GM18861 (cell line): Measurements from ENCODE around the gene NDUFS7.
"Not testable (repeated sequence)": the region's sequence is repeated elsewhere in the genome, so short reads cannot be mapped to it uniquely, and the experiment has no call there.

Experiments
- ATAC-seq: cut with Tn5 transposase; IDR thresholded peaks from one replicate; pipeline ENCODE4 v1.9.1; 2021; ENCODE audit not compliant: unreplicated experiment

NDUFS7 gene

DNA sequence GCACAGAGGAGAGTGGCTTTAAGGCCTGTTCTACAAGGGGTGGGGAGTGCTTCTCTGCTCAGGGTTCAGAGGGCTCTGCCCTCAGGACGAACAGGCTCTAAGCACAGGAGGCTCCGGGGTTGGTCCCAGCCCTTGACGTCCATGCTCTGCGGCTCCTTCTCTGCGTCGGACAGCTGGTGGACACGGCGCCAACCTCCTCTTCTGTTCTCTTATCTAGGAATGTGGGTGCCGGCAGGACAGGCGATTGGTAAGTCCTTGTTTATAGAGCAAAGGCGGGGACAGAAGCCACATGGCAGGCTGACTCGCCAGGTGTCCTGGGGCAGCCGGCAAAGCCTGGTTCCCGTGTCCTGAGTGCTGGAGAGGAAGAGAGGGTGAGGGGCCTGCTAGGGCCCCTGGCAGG lies 46.0 kb downstream of the NDUFS7 start:
- ATAC-seq = no peak

DNA sequence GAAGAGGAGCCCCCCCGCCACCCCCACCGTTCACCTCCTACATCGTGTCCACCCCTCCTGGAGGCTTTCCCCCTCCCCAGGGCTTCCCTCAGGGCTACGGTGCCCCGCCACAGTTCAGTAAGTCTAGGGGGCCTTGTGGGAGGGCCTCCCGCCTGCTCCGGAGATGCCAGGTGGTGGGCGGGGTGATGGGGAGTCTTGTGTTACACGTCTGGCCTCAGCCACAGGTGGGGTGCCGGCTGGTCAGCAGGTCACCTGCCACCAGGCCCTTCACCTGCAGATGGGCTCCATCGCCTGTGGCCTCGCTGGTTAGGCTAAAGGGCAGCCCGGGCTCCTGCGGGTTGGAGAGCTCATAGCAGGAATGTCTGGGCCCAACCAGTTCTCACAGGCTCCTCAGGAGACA lies 46.5 kb downstream of the NDUFS7 start:
- no peak for ATAC-seq

DNA sequence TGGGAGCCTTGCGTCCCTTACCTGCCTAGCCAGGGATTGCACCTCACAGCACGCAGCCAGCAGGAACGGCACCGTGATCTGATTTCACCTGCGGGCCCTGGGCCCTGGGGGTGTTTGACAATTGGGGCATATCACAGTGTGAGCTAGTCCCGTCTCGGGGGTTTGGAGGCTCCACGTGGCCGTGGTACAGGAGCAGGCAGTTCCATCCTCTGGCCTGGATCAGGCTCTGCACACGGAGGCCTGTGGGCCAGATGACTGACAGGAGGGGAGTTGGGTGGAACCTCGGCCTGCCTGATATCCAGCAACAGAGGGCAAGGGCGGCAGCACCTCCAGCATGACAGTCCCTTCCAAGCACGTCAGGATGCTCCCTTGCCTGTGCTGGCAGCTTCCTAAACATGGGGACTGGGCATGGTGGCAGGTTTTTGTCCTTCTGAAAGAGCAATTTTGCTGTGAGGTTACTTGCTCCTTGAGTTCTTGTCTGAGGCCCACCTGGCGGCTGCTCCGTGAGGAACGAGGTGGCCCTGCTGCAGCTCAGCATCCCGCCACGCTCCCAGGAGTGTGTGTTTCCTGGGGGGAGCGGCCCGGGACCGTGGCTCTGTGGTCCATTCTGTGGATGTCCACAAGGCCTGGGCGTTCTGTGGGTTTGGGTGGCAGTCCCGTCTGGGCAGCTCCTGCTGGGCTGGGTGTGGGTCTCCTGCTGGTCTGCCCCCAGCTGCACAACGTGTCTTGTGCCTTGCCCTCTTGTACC lies 48.2 kb downstream of the NDUFS7 start:
- ATAC-seq = no peak

DNA sequence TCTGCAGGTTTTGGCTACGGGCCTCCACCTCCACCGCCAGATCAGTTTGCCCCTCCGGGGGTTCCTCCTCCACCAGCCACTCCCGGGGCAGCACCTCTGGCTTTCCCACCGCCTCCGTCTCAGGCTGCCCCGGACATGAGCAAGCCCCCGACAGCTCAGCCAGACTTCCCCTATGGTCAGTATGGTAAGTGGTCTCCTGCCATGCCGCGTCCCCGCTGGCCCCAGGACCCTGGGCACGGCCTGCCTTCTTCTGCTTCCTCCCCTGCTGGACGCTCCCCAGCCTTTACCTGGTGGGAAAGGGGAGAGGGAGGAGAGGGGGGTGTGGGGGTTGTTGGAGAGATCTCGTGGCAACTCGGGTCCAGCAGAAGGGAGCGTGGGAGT lies 48.8 kb downstream of the NDUFS7 start:
- no peak for ATAC-seq

DNA sequence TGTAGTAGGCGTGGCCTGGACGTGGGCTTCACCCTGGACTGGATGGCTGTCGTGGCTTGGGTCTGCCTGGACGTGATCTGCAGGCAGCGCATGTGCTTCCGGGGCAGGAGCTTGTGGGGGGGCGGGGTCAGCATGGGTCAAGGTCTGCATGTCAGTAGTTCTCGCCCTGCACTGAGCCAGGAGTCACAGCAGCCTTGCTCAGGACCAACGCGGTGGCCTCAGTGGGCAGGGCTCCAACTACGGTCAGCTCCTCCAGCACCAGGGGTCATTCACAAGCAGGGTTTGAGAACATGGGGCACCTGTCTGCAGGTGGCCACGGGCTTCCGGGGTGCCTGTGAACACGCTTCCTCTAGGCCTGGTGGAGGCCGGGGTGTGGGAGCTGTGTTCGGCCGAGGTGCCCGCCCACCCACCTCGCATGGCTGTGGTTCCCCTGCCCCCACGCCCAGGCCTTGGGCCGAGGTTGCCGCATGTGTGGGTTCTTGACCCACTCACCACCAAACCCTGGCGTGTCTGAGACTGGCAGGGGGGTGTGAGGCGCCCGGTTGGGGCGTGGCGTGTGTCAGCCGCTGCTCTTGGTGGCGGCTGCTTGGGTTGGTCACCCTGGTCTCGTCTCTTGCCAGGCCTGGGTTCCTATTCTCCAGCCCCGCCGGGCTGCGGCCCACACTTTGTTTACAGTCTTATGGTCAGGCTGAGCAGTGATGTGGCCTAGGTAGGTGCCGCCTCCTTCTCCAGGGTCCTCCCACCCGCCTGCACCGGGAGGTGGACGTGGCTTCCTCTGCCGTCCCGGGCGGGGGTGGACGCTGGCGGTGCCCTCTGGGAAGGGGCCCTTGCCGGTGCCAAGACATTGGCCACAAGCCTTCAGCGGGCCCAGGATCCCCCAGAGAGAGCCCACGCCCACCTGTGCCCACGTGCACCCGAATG lies 49.7 kb downstream of the NDUFS7 start:
- no peak for ATAC-seq

DNA sequence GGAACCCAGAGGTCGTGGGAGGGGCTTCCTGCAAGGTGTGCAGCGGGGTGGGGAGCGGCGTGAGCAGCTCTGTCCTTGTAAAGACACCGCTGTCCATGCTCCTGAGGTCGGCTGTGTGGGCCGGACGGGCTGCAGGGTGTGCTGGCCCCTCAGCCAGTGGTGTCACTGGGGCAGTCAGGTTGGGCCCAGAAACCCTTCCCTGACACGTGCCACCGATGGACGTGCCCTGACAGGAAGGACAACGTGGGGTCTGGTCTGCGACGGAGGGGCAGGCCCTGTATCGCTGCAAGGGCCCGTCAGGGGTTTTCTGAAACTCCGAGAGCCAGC lies 50.3 kb downstream of the NDUFS7 start:
- ATAC-seq = no peak

DNA sequence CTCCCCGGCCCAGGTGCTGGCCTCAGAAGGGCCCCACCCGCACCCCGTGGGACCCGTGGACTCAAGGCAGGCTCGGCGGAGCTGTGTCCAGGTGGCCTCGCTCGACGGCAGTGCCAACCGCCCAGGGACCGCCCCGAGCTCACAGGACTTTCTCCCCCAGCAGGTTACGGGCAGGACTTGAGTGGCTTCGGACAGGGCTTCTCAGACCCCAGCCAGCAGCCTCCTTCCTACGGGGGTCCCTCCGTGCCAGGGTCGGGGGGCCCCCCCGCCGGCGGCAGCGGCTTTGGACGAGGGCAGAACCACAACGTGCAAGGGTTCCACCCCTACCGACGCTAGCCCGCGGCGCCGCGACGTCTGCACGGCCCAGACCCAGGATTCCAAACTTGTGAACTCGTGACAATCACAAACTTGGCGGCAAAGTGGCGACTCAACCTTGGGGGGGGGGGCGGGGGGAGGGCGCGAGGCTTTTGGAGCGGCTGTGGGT lies 50.9 kb downstream of the NDUFS7 start:
- ATAC-seq = no peak

DNA sequence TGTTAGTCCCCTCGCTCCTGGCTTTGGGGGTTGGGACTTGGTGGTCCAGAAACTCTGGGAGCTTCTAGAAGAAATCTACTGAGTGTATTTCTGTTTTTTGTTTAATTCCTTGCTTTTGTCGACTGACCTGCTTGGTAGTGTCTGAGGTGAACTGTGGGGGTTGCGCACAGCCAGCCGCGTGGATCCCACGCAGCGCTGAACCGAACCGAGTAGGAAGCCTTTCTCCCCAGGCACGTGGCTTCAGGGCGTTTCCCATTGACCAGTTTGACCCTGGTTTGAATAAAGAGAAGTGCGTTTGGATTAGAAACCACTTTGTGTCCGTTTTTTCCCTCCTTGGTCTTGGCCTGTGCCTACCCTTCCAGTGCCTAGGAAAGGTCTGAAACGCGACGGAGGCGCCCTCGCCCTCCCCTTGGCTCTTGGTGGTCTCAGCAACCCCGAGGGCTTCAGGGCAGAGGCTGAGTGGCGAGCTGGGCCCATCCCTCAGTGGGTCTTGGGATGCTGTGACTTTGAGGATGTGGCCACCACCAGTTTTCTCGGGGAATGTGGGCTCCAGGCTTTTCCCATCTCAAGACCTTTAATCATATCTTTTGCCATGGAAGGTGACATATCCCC lies 51.8 kb downstream of the NDUFS7 start:
- no peak for ATAC-seq

DNA sequence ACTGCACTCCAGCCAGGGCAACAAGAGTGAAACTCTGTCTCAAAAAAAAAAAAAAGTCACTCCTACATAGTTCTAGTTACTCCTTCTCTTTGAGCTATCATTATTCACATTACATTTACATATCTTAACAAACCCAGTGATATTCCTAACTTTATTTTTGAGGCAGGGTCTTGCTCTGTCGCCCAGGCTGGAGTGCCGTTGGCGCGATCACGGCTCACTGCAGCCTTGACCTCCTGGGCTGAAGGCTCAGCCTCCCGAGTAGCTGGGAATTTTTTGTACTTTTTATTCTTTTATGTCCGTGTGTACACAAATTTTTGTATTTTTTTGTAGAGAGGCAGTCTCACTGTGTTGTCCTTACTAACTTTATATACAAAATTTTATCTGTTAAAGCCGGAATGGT lies 53.9 kb downstream of the NDUFS7 start:
- no peak for ATAC-seq

DNA sequence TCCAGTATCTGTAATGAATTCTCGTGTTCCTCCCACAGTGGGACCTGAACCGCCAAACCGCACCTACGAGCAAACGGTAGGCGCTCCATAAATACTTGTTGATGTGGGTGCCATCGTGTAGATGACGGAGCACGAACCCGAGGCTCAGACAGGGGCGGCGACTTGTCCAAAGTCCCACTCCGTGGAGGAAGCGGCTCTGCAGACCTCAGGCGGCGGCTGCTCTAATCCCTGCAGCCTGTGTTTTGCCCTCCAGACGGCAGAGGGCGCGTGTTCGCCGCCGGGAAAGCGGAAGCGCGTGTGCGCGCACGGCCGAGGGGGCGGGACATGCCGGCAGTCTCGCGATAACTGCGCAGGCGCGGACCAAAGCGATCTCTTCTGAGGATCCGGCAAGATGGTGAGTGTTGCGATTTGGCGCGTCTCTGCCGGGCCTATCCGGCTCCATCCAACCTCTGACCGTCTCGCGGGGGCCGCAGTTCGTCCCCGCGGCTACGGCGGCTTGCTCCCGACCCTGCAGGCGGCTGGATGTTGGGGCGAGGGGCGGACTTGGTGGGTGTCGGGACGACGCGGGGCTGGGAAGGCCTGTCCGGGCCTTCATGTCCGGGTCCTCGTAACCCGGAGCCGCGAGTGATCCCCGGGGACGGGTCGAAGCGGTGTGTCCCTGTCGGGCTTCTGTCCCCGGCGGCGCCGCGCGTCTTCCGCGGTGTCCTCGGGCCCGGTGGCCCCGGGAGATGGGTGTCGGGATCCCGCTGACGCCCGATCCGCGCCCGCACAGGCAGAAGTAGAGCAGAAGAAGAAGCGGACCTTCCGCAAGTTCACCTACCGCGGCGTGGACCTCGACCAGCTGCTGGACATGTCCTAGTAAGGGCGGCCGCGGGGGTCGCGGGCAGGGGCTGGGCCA lies 54.6 kb downstream of the NDUFS7 start, which contains the start of gene RPS15:
Gene RPS15, plus strand, starts transcription at position 362 of the 898 bp plus-strand sequence. Its CDS starts 30 bp downstream, at position 392.
- ATAC-seq = peak; percentile 63

DNA sequence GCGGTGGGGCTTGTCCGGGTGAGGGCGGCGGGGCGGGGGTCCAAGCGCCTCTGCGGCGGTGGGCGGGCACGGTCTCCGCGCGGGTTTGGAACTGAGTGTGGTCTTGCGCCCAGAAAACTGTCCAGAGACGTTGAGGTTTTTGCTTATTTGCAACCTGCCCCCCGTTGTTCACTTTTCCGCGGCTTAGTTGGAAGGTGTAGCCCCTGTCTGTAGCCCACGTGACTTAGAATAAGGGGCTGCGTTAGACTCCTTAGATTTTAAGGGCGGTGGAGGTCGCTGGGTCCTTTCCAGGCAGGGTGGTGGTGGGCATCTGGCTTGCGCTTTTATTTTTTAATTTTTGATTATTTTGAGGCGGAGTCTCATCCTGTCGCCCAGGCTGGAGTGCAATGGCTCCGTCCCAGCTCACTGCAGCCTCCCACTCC lies 55.2 kb downstream of the NDUFS7 start:
- no peak for ATAC-seq

DNA sequence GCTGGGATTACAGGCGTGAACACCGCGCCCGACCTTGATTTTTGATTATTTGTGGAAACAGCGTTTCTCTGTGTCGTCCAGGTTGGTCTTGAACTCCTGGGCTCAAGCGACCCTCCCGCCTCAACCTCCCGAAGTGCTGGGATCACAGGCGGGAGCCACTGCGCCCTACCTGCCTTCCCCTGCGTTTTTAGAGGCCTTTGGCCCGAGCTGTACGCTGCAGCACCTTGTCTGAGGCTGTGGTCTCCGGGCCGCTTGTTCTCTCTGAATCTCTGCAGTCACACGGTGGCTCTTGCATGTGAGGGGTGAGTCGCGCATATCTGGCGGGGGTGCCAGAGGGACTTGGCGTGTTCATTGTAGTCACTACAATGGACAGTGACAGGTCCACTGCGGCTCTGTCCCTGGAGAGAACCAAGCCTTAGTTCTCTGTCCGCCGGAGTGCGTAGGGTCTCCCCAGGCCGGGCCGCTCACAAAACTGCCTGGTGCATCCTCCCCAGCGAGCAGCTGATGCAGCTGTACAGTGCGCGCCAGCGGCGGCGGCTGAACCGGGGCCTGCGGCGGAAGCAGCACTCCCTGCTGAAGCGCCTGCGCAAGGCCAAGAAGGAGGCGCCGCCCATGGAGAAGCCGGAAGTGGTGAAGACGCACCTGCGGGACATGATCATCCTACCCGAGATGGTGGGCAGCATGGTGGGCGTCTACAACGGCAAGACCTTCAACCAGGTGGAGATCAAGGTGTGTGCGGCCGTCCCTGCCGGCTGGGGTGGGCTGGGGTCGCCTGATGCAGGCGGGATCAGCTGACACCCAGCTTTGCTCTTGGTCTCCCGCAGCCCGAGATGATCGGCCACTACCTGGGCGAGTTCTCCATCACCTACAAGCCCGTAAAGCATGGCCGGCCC lies 56.1 kb downstream of the NDUFS7 start:
- not testable (repeated sequence) for ATAC-seq

DNA sequence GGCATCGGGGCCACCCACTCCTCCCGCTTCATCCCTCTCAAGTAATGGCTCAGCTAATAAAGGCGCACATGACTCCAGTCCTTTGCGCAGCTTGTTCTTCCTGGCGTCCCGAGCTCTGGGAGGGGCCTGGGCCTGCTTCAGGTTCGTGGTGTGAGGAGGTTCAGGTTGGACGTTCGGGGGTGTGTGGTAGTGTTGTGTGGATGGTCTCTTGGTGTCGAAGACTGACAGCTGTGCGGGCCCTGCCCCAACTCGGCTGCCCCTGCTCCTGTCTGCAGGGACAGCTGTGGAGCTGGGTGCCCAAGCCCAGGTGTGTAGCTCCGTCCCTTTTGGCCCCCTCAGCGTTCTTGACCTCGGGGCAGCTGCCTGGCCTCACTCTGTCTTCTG lies 56.7 kb downstream of the NDUFS7 start:
- ATAC-seq = no peak

DNA sequence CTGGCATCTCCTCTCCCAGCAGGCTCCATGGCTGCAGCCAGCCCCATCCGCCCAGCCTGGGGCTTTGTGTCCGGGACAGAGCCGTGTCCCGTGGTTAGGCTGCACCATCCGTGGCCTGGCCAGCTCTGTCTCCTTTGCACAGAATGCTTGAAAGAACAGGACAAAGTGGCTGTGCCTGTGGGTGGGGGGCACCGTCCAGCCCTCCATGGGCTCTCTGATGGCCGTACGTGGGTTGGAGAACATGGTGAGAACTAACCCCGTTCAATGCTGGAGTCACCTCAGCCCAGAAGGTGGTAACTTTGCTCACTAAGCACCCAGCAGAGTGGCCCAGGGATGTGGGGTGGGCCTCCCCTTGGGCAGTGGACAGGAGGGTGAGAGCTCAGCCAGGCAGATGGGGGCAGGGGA lies 57.3 kb downstream of the NDUFS7 start:
- ATAC-seq = no peak

DNA sequence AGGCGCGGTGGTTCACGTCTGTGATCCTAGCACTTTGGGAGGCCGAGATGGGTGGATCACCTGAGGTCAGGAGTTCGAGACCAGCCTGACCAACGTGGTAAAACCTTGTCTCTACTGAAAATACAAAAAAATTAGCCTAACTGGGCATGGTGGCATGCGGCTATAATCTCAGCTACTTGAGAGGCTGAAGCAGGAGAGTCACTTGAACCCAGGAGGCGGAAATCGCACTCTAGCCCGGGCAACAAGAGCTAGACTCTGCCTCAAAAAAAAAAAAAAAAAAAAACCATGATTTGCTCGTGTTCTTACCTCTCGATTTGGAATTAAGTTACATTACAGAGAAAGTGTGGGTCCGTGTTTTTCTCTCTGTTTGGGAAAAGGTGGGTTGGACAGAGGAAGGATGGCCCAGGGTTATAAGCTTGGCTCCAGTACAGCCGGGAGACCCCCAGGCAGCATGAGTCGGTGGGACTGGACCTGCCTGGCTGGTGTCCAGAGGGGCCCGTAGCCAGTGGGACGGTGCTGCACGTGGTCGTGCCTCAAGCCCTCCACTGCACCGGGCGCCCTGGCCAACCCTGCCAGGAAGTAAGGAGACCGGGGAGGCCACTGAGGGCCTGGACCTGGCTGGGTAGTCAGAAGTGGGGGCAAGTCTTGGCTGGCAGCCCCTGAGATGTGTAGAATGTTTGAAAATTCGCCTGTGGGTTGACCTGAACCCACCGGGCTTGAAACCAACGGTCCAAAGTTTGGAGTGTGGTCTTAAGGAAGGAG lies 58.2 kb downstream of the NDUFS7 start:
- ATAC-seq = no peak
